HTR-8/SVneo (cell line): ENCODE data around the gene STAP1.
"Not testable (repeated sequence)": the region's sequence is repeated elsewhere in the genome, so short reads cannot be mapped to it uniquely, and the experiment has no call there.

Experiments
- DNase-seq: peaks from one replicate; pipeline ENCODE4 v3.0.0; 2011; ENCODE audit warnings: low spot score, mixed read lengths; ENCODE audit not compliant: insufficient read length
- FAIRE-seq: peaks from 2 replicates; lab custom pipeline; 2011; peaks lifted over from hg19 to GRCh38; lab: Jason Lieb, UNC

Gene STAP1

GRCh38 chr4:67558493-67558892 is at the start of gene STAP1:
TSS of gene STAP1 (plus strand) at chr4:67558727. CDS start at chr4:67558810, 83 bp downstream.
- DNase-seq = no peak
- no peak for FAIRE-seq

GRCh38 chr4:67512501-67512900 is 46.0 kb upstream of the STAP1 start:
- FAIRE-seq (no peak), DNase-seq (no peak)

GRCh38 chr4:67520141-67520540 is 38.4 kb upstream of the STAP1 start:
- DNase-seq = no peak

GRCh38 chr4:67521506-67521905 is 37.0 kb upstream of the STAP1 start:
- DNase-seq (no peak), FAIRE-seq (no peak)

More at GRCh38 chr4:67520141-67520540, 38.4 kb upstream of the STAP1 start:
- no peak for FAIRE-seq

- DNase-seq (no peak), FAIRE-seq (no peak)
These were observed 36.3 kb upstream of the STAP1 start for GRCh38 chr4:67522230-67522629.

- no peak for DNase-seq
- no peak for FAIRE-seq
These were observed 35.5 kb upstream of the STAP1 start for GRCh38 chr4:67522851-67523671.

- FAIRE-seq, DNase-seq: not testable (repeated sequence)
These were observed 34.4 kb upstream of the STAP1 start for GRCh38 chr4:67524140-67524539.

GRCh38 chr4:67531379-67531962 is 27.1 kb upstream of the STAP1 start:
- FAIRE-seq (no peak), DNase-seq (no peak)

GRCh38 chr4:67532397-67532796 is 26.1 kb upstream of the STAP1 start:
- not testable (repeated sequence) for FAIRE-seq, DNase-seq

- FAIRE-seq (no peak), DNase-seq (no peak)
These were observed 25.4 kb upstream of the STAP1 start for GRCh38 chr4:67533112-67533511.

GRCh38 chr4:67535280-67535840 is 23.2 kb upstream of the STAP1 start:
- no peak for FAIRE-seq
- DNase-seq = no peak

- DNase-seq = no peak
- no peak for FAIRE-seq
These were observed 18.7 kb upstream of the STAP1 start for GRCh38 chr4:67539830-67540229.

- no peak for FAIRE-seq
- DNase-seq = no peak
These were observed 16.5 kb upstream of the STAP1 start for GRCh38 chr4:67542076-67542475.

GRCh38 chr4:67545199-67546003 is 13.1 kb upstream of the STAP1 start, which contains the start of gene CENPC:
TSS of gene CENPC (minus strand) at chr4:67545503. CDS start at chr4:67545355, 148 bp downstream.
- DNase-seq = peak; percentile 79
- FAIRE-seq = peak; percentile 77

GRCh38 chr4:67546004-67546356 is 12.5 kb upstream of the STAP1 start:
- DNase-seq = no peak

GRCh38 chr4:67546971-67547370 is 11.6 kb upstream of the STAP1 start:
- no peak for FAIRE-seq
- DNase-seq = no peak

More at GRCh38 chr4:67546004-67546356, 12.5 kb upstream of the STAP1 start:
- no peak for FAIRE-seq

GRCh38 chr4:67549123-67549522 is 9.4 kb upstream of the STAP1 start:
- peak; percentile 6 for DNase-seq
- FAIRE-seq = no peak

GRCh38 chr4:67550451-67550850 is 8.1 kb upstream of the STAP1 start:
- no peak for FAIRE-seq
- no peak for DNase-seq

GRCh38 chr4:67550857-67551256 is 7.7 kb upstream of the STAP1 start:
- no peak for FAIRE-seq
- DNase-seq = no peak

- not testable (repeated sequence) for FAIRE-seq, DNase-seq
These were observed 6.3 kb upstream of the STAP1 start for GRCh38 chr4:67552146-67552792.
